H9 (cell line): Measurements from ENCODE around the gene COX8C. TPM values are rescaled to one million over a fixed set of nuclear protein-coding genes. Genes with fewer than 3 reads are reported as not detected.

ENCODE experiments used
- DNase-seq: peaks from one replicate; pipeline ENCODE4 v3.0.0-alpha.2; 2017
- H2AFZ ChIP-seq: one replicate; pipeline ENCODE4 v1.6.1; 2013; ENCODE audit warnings: mild to moderate bottlenecking, low read length, control low read depth, moderate library complexity
- H2AK5ac ChIP-seq: 2 replicates; pipeline ENCODE4 v1.6.1; 2013; ENCODE audit warnings: low read length, control low read depth, mixed read lengths; ENCODE audit not compliant: insufficient read length
- H2BK120ac ChIP-seq: one replicate; pipeline ENCODE4 v1.6.1; 2013; ENCODE audit warnings: low read depth, mild to moderate bottlenecking, low read length, control low read depth, inconsistent platforms; ENCODE audit not compliant: poor library complexity, severe bottlenecking
- H2BK12ac ChIP-seq: 2 replicates; pipeline ENCODE4 v1.6.1; 2013; ENCODE audit warnings: low read length, control low read depth, mixed read lengths, low read depth; ENCODE audit not compliant: insufficient read length
- H2BK15ac ChIP-seq: 2 replicates; pipeline ENCODE4 v1.6.1; 2013; ENCODE audit warnings: low read depth, low read length, control low read depth
- H2BK20ac ChIP-seq: one replicate; pipeline ENCODE4 v1.6.1; 2013; ENCODE audit warnings: low read depth, mild to moderate bottlenecking, low read length, control low read depth, inconsistent platforms; ENCODE audit not compliant: poor library complexity, severe bottlenecking
- H2BK5ac ChIP-seq: 2 replicates; pipeline ENCODE4 v1.6.1; 2013; ENCODE audit warnings: low read length, control low read depth, mixed read lengths; ENCODE audit not compliant: insufficient read length
- H3K14ac ChIP-seq: 2 replicates; pipeline ENCODE4 v1.6.1; 2013; ENCODE audit warnings: low read length, control low read depth; ENCODE audit not compliant: insufficient read depth
- H3K18ac ChIP-seq: 2 replicates; pipeline ENCODE4 v1.6.1; 2013; ENCODE audit warnings: low read depth, mild to moderate bottlenecking, mixed read lengths, low read length, control low read depth; ENCODE audit not compliant: insufficient read length
- H3K23ac ChIP-seq: 2 replicates; pipeline ENCODE4 v1.6.1; 2013; ENCODE audit warnings: low read length, control low read depth, mixed read lengths, low read depth; ENCODE audit not compliant: insufficient read length
- H3K23me2 ChIP-seq: 2 replicates; pipeline ENCODE4 v1.6.1; 2013; ENCODE audit warnings: low read depth, mild to moderate bottlenecking, mixed read lengths, low read length, control low read depth; ENCODE audit not compliant: insufficient read length, poor library complexity, severe bottlenecking
- H3K27ac ChIP-seq: 2 replicates; pipeline ENCODE4 v1.5.1; 2013; ENCODE audit warnings: low read length, control low read depth, mixed read lengths, low read depth; ENCODE audit not compliant: insufficient read length
- H3K27me3 ChIP-seq: 2 replicates; pipeline ENCODE4 v1.6.1; 2013; ENCODE audit warnings: low read length, control low read depth, inconsistent platforms; ENCODE audit not compliant: insufficient read depth
- H3K4ac ChIP-seq: 2 replicates; pipeline ENCODE4 v1.6.1; 2013; ENCODE audit warnings: low read depth, mild to moderate bottlenecking, control low read depth, inconsistent platforms, low read length, moderate library complexity
- H3K4me1 ChIP-seq: 2 replicates; pipeline ENCODE4 v1.6.1; 2013; ENCODE audit warnings: low read length, control low read depth, inconsistent platforms; ENCODE audit not compliant: insufficient read depth
- H3K4me2 ChIP-seq: 2 replicates; pipeline ENCODE4 v1.6.1; 2013; ENCODE audit warnings: low read length, control low read depth, mixed read lengths; ENCODE audit not compliant: insufficient read length, insufficient read depth
- H3K56ac ChIP-seq: 2 replicates; pipeline ENCODE4 v1.6.1; 2013; ENCODE audit warnings: low read depth, mild to moderate bottlenecking, mixed read lengths, low read length, control low read depth; ENCODE audit not compliant: insufficient read length
- H3K79me1 ChIP-seq: 2 replicates; pipeline ENCODE4 v1.6.1; 2013; ENCODE audit warnings: low read depth, mild to moderate bottlenecking, moderate library complexity, low read length, control low read depth, inconsistent platforms; ENCODE audit not compliant: insufficient read depth, poor library complexity, severe bottlenecking
- H3K79me2 ChIP-seq: 2 replicates; pipeline ENCODE4 v1.6.1; 2013; ENCODE audit warnings: low read length, control low read depth, inconsistent platforms; ENCODE audit not compliant: insufficient read depth
- H3K9ac ChIP-seq: 2 replicates; pipeline ENCODE4 v1.6.1; 2013; ENCODE audit warnings: low read length, control low read depth, mixed read lengths; ENCODE audit not compliant: insufficient read length; ENCODE audit errors: extremely low read depth
- H3K9me3 ChIP-seq: one replicate; pipeline ENCODE4 v1.6.1; 2013; ENCODE audit warnings: low read depth, low read length, inconsistent platforms; ENCODE audit not compliant: control insufficient read depth
- H3T11ph ChIP-seq: one replicate; pipeline ENCODE4 v1.6.1; 2013; ENCODE audit warnings: mild to moderate bottlenecking, low read length, control low read depth, inconsistent platforms
- H4K20me1 ChIP-seq: one replicate; pipeline ENCODE4 v1.6.1; 2013; ENCODE audit not compliant: control insufficient read depth, insufficient read length, insufficient read depth
- H4K5ac ChIP-seq: 2 replicates; pipeline ENCODE4 v1.6.1; 2013; ENCODE audit warnings: low read depth, mild to moderate bottlenecking, mixed read lengths, low read length, control low read depth; ENCODE audit not compliant: insufficient read length
- H4K8ac ChIP-seq: replicated peaks from 2 replicates; pipeline ENCODE4 v1.6.1; 2013; ENCODE audit warnings: low read length, control low read depth, mixed read lengths, low read depth; ENCODE audit not compliant: insufficient read length
- H4K91ac ChIP-seq: 2 replicates; pipeline ENCODE4 v1.6.1; 2013; ENCODE audit warnings: low read depth, mild to moderate bottlenecking, moderate library complexity, mixed read lengths, low read length, control low read depth; ENCODE audit not compliant: insufficient read length
- H3K27ac Mint-ChIP-seq, 3 experiments: 2 replicates in 2 of 3; 3 replicates in 1 of 3; pipeline ENCODE4 v1.8.0; 2020 to 2021; ENCODE audit warnings: mixed read lengths in 3 of 3, mild to moderate bottlenecking in 1 of 3, moderate library complexity in 1 of 3
- H3K27me3 Mint-ChIP-seq: 2 replicates; pipeline ENCODE4 v1.8.0; 2021; ENCODE audit warnings: low read depth, mild to moderate bottlenecking, moderate library complexity, mixed read lengths
- H3K36me3 Mint-ChIP-seq, 3 experiments: 2 replicates in 2 of 3; 3 replicates in 1 of 3; pipeline ENCODE4 v1.8.0; 2020 to 2021; ENCODE audit warnings: low read depth in 3 of 3, mixed read lengths in 3 of 3; ENCODE audit not compliant: insufficient read depth in 1 of 3
- H3K4me1 Mint-ChIP-seq, 2 experiments: 2 replicates each; pipeline ENCODE4 v1.8.0; 2020; ENCODE audit warnings: mixed read lengths in 2 of 2
- H3K4me3 Mint-ChIP-seq, 2 experiments: 2 replicates in 1 of 2; 3 replicates in 1 of 2; pipeline ENCODE4 v1.8.0; 2020 to 2021; ENCODE audit warnings: mild to moderate bottlenecking in 2 of 2, mixed read lengths in 2 of 2, moderate library complexity in 1 of 2
- H3K9me3 Mint-ChIP-seq, 2 experiments: 2 replicates in 1 of 2; 3 replicates in 1 of 2; pipeline ENCODE4 v1.8.0; 2020; ENCODE audit warnings: mild to moderate bottlenecking in 2 of 2, mixed read lengths in 2 of 2, moderate library complexity in 1 of 2
- CTCF ChIP-seq: fragments of 200-600 bp; sonication (generic); conservative IDR thresholded peaks from 3 replicates; pipeline ENCODE4 v1.8.0; 2021; ENCODE audit warnings: antibody characterized with exemption, mild to moderate bottlenecking
- WGBS: extraction: QIAGEN DNeasy Blood & Tissue Kit; methylation state at CpG from one replicate; pipeline ENCODE4 v1.1.7; 2013; ENCODE audit warnings: missing lambda C conversion rate, low lambda C conversion rate, mixed read lengths; ENCODE audit not compliant: insufficient read length; ENCODE audit errors: extremely low coverage; 5-methylcytosine and 5-hydroxymethylcytosine counted together
- total RNA-seq: library from RNA; stranded (reverse); gene quantifications from 2 replicates; pipeline ENCODE4 v1.2.1, GENCODE V29; 2021

COX8C gene
- total RNA-seq, 1 experiment from 2014 or later, result not detected

GRCh38 chr14:93299866-93300265 lies 47.1 kb upstream of the COX8C start:
- Histone ChIP-seq H3K23ac (no peak overlapping the region), H3K27ac (no peak overlapping the region), H3T11ph (no peak overlapping the region), H4K20me1 (no peaks in the 10 kb centered on the region), H3K56ac (no peak overlapping the region), H4K8ac (no peak overlapping the region), H3K18ac (no peak overlapping the region), H4K91ac (no peak overlapping the region), H3K4me2 (no peak overlapping the region), H2BK15ac (no peak overlapping the region), H3K9ac (no peak overlapping the region), H2BK12ac (no peak overlapping the region), H3K23me2 (no peaks in the 10 kb centered on the region), H2BK120ac (no peak overlapping the region), H3K14ac (no peak overlapping the region), H2AFZ (no peak overlapping the region), H3K4me1 (peaks cover 10% of the 10 kb centered on the region), H2BK5ac (no peak overlapping the region), H2AK5ac (no peak overlapping the region), H3K9me3 (no peaks in the 10 kb centered on the region), H3K79me2 (no peaks in the 10 kb centered on the region; the same call in 1 of the 2 replicates), H3K79me1 (peaks cover 2% of the 10 kb centered on the region), H3K27me3 (no peaks in the 10 kb centered on the region), H2BK20ac (no peak overlapping the region), H4K5ac (no peak overlapping the region), H3K4ac (no peak overlapping the region)
- Mint-ChIP-seq H3K4me1 (peaks cover 48 to 52% of the 10 kb centered on the region in 2 experiments), H3K36me3 (no peaks in the 10 kb centered on the region), H3K27ac (peak overlapping the region in 1 of 3 experiments; percentile 76; a peak in 3 of 7 replicates), H3K9me3 (no peaks in the 10 kb centered on the region), H3K4me3 (no peak overlapping the region), H3K27me3 (no peaks in the 10 kb centered on the region)
- WGBS, result 100% methylated on average over 1 of the region's 6 CpGs
- no peak for DNase-seq
- TF ChIP-seq CTCF, result no peak
